ENCODE data around the gene SMIM38.

SMIM38 gene

GRCh38 chr11:69173925-69174581, 18.3 kb downstream of the SMIM38 start:
- Histone ChIP-seq H3F3A (ENCODE audit: insufficient read depth, low read length) (no peaks in the 10 kb centered on the region), H3K9ac (ENCODE audit: low read length) (no peak overlapping the region), H3K27me3 (ENCODE audit: insufficient read depth, low read length) (no peaks in the 10 kb centered on the region; the same call in 1 of the 2 replicates)

DNA sequence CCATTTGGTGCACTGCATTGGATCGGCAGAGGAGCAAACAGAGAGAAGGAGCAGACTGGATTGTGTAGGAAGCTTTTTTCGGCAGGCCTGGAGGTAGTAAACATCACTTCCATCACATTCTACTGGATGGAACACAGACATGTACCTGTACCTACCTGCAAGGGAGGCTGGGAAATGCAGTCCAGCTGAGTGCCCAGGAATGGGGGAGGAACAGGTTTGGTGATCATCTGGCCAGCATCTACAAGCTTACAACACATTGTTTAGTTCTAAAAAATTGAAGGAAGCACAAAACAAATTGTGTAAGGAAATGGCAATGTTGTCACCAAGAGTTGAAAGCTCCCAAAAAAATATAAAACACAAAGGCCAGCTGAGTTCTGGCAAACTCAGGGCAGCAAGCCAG, 19.1 kb downstream of the SMIM38 start:
- no peaks in the 10 kb centered on the region for H3K79me2 ChIP-seq (ENCODE audit: insufficient read depth, low read length)
- no peaks in the 10 kb centered on the region for H3K4me1 ChIP-seq (ENCODE audit: insufficient read depth, low read length, severe bottlenecking)
- no peak overlapping the region for H3K4me3 ChIP-seq (ENCODE audit: low read depth, low read length, poor library complexity, severe bottlenecking)
- no peak overlapping the region for H3K4me2 ChIP-seq (ENCODE audit: low read length)
- H3K27me3 ChIP-seq (ENCODE audit: insufficient read depth, low read length) = no peaks in the 10 kb centered on the region; the same call in 1 of the 2 replicates
- TF ChIP-seq CTCF (IDR thresholded peaks at IDR 0.05; ENCODE audit: low read length) (no peak), EZH2 (IDR thresholded peaks at IDR 0.05; ENCODE audit: borderline replicate concordance, low read length) (no peak)
- H3F3A ChIP-seq (ENCODE audit: insufficient read depth, low read length) = no peaks in the 10 kb centered on the region
- no peaks in the 10 kb centered on the region for H3K9me2 ChIP-seq (ENCODE audit: low read depth, low read length)
- no peak overlapping the region for H3K9ac ChIP-seq (ENCODE audit: low read length)
- no peaks in the 10 kb centered on the region for H4K20me1 ChIP-seq (ENCODE audit: insufficient read depth, low read length)
- H3K27ac ChIP-seq (ENCODE audit: low read depth, low read length, poor library complexity, severe bottlenecking) = no peak overlapping the region
- no peaks in the 10 kb centered on the region for H3K9me3 ChIP-seq (ENCODE audit: low read length)
- no peaks in the 10 kb centered on the region for H3K36me3 ChIP-seq (ENCODE audit: insufficient read depth, low read length)
- no peak overlapping the region for H2AFZ ChIP-seq (ENCODE audit: low read length)

More at GRCh38 chr11:69173925-69174581, 18.3 kb downstream of the SMIM38 start:
- no peaks in the 10 kb centered on the region for H3K4me1 ChIP-seq (ENCODE audit: insufficient read depth, low read length, severe bottlenecking)
- TF ChIP-seq EZH2 (IDR thresholded peaks at IDR 0.05; ENCODE audit: borderline replicate concordance, low read length) (no peak), CTCF (IDR thresholded peaks at IDR 0.05; ENCODE audit: low read length) (no peak)
- H3K27ac ChIP-seq (ENCODE audit: low read depth, low read length, poor library complexity, severe bottlenecking) = no peak overlapping the region
- no peaks in the 10 kb centered on the region for H3K79me2 ChIP-seq (ENCODE audit: insufficient read depth, low read length)
- no peak overlapping the region for H3K4me2 ChIP-seq (ENCODE audit: low read length)
- H2AFZ ChIP-seq (ENCODE audit: low read length) = no peak overlapping the region
- no peak overlapping the region for H3K4me3 ChIP-seq (ENCODE audit: low read depth, low read length, poor library complexity, severe bottlenecking)
- H4K20me1 ChIP-seq (ENCODE audit: insufficient read depth, low read length) = no peaks in the 10 kb centered on the region
- no peaks in the 10 kb centered on the region for H3K9me2 ChIP-seq (ENCODE audit: low read depth, low read length)
- no peaks in the 10 kb centered on the region for H3K9me3 ChIP-seq (ENCODE audit: low read length)
- H3K36me3 ChIP-seq (ENCODE audit: insufficient read depth, low read length) = no peaks in the 10 kb centered on the region

DNA sequence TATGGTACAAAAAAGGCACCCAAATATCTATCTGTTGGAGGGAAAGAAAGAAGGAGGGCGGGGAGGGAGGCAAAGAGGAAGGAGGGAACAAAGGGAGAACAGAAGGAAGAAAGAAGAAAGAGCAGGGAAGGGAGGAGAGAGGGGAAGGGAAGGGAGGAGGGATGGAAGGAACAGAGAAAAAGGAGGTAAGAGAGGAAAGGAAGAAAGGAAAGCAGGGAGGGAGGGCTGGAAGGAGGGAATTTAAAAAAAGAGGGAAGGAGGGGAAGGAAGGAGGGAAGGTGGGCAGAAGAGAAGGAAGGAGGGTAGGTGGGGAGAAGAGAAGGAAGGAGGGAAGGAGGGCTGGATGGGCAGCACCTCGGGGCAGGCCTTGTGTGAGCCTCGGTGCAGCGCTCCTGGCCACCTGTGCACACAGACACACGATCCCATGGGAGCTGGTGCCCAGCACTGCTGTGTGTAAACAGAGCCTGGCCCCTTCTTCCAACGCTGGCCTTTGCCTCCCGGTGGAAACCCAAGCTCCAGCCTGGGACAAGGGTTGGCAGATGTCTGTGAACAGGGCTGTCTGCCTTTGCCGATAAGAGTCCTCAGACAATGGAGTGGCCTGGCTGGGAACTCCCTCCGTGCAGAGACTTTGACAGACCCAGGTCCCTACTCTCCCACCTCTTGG, 23.2 kb downstream of the SMIM38 start:
- no peaks in the 10 kb centered on the region for H3K9me3 ChIP-seq (ENCODE audit: low read length)
- no peaks in the 10 kb centered on the region for H4K20me1 ChIP-seq (ENCODE audit: insufficient read depth, low read length)
- no peaks in the 10 kb centered on the region for H3K4me1 ChIP-seq (ENCODE audit: insufficient read depth, low read length, severe bottlenecking)
- no peak overlapping the region for H2AFZ ChIP-seq (ENCODE audit: low read length)
- H3K36me3 ChIP-seq (ENCODE audit: insufficient read depth, low read length) = no peaks in the 10 kb centered on the region
- no peaks in the 10 kb centered on the region; the same call in 1 of the 2 replicates for H3K27me3 ChIP-seq (ENCODE audit: insufficient read depth, low read length)
- no peak for TF ChIP-seq EZH2 (IDR thresholded peaks at IDR 0.05; ENCODE audit: borderline replicate concordance, low read length)
- no peak for TF ChIP-seq CTCF (IDR thresholded peaks at IDR 0.05; ENCODE audit: low read length)
- no peaks in the 10 kb centered on the region for H3K9me2 ChIP-seq (ENCODE audit: low read depth, low read length)
- no peak overlapping the region for H3K9ac ChIP-seq (ENCODE audit: low read length)
- H3K4me3 ChIP-seq (ENCODE audit: low read depth, low read length, poor library complexity, severe bottlenecking) = no peak overlapping the region
- H3K79me2 ChIP-seq (ENCODE audit: insufficient read depth, low read length) = no peaks in the 10 kb centered on the region
- no peak overlapping the region for H3K27ac ChIP-seq (ENCODE audit: low read depth, low read length, poor library complexity, severe bottlenecking)
- no peaks in the 10 kb centered on the region for H3F3A ChIP-seq (ENCODE audit: insufficient read depth, low read length)
- H3K4me2 ChIP-seq (ENCODE audit: low read length) = no peak overlapping the region
